Kidney (tissue), 2 donors: ENCODE data around the gene ATOH7. TPM values are rescaled to one million over a fixed set of nuclear protein-coding genes. Genes with fewer than 3 reads are reported as not detected.

Experiments
- polyA plus RNA-seq: library from polyadenylated mRNA; stranded (reverse); fragments of 350-450 nt; fragmentation: Illumina TruSeq; extraction: RNeasy Lipid Tissue Mini Kit (QIAGEN cat#74804); gene quantifications from one replicate; pipeline ENCODE4 v1.2.3, GENCODE V29; 2014; ENCODE audit warnings: low read depth, low replicate concordance; ENCODE audit not compliant: insufficient read depth
- total RNA-seq: library from RNA; stranded (reverse); fragmentation: NEBNext Ultra II Directional; extraction: Animal tissue kit (Norgen Biotek cat#: 25700); gene quantifications from one replicate; pipeline ENCODE4 v1.2.1, GENCODE V29; 2021
- donor health status: DM: yes; HTN: yes; CAD: no.

ATOH7 gene
- total and polyA plus RNA-seq, 2 donors from 2014 or later, result 0.16 to 0.45 TPM

Other genes with a start within 250 kb of the ATOH7 start
- 47.1 TPM for gene HERC4, start 156.8 kb downstream of the ATOH7 start, total RNA-seq
- gene HERC4, start 156.8 kb downstream of the ATOH7 start, polyA plus RNA-seq, result 13.3 TPM
- gene MYPN, start 122.6 kb downstream of the ATOH7 start, total RNA-seq, result 0.06 TPM
- not detected for gene MYPN, start 122.6 kb downstream of the ATOH7 start, polyA plus RNA-seq
- 114 TPM for gene HNRNPH3, start 100.0 kb upstream of the ATOH7 start, total RNA-seq
- 119 TPM for gene HNRNPH3, start 100.0 kb upstream of the ATOH7 start, polyA plus RNA-seq
- gene PBLD, start 100.8 kb upstream of the ATOH7 start, total RNA-seq, result 33.5 TPM
- 104 TPM for gene PBLD, start 100.8 kb upstream of the ATOH7 start, polyA plus RNA-seq
- gene RUFY2, start 175.2 kb upstream of the ATOH7 start, total RNA-seq, result 27.5 TPM
- 7.4 TPM for gene RUFY2, start 175.2 kb upstream of the ATOH7 start, polyA plus RNA-seq
- 3.6 TPM for gene DNA2, start 239.9 kb upstream of the ATOH7 start, total RNA-seq
- 2.2 TPM for gene DNA2, start 239.9 kb upstream of the ATOH7 start, polyA plus RNA-seq